HG03558 (cell line): Measurements from ENCODE around the gene SLC9A9.

Experiments
- ATAC-seq: cut with Tn5 transposase; IDR thresholded peaks from one replicate; pipeline ENCODE4 v1.9.1; 2021; ENCODE audit warnings: moderate number of reproducible peaks; ENCODE audit not compliant: unreplicated experiment; ENCODE audit errors: extremely low read depth

SLC9A9 gene

GRCh38 chr3:143351354-143351753, 496.9 kb downstream of the SLC9A9 start:
- no peak for ATAC-seq

GRCh38 chr3:143349455-143349854, 498.8 kb downstream of the SLC9A9 start:
- ATAC-seq, result no peak

GRCh38 chr3:143348486-143349327, 499.6 kb downstream of the SLC9A9 start:
- no peak for ATAC-seq

- no peak for ATAC-seq
These were observed 503.6 kb downstream of the SLC9A9 start for GRCh38 chr3:143344516-143345165.

GRCh38 chr3:143343944-143344343, 504.3 kb downstream of the SLC9A9 start:
- no peak for ATAC-seq

- ATAC-seq, result no peak
These were observed 505.2 kb downstream of the SLC9A9 start for GRCh38 chr3:143343031-143343430.

- no peak for ATAC-seq
These were observed 508.8 kb downstream of the SLC9A9 start for GRCh38 chr3:143339451-143339850.

GRCh38 chr3:143337387-143337786, 510.9 kb downstream of the SLC9A9 start:
- ATAC-seq, result no peak

GRCh38 chr3:143334231-143334630, 514.0 kb downstream of the SLC9A9 start:
- ATAC-seq, result no peak

- no peak for ATAC-seq
These were observed 514.9 kb downstream of the SLC9A9 start for GRCh38 chr3:143333367-143333766.

- no peak for ATAC-seq
These were observed 516.2 kb downstream of the SLC9A9 start for GRCh38 chr3:143332026-143332425.

- ATAC-seq, result no peak
These were observed 516.9 kb downstream of the SLC9A9 start for GRCh38 chr3:143331350-143331749.

- no peak for ATAC-seq
These were observed 517.9 kb downstream of the SLC9A9 start for GRCh38 chr3:143330296-143330868.

- no peak for ATAC-seq
These were observed 518.6 kb downstream of the SLC9A9 start for GRCh38 chr3:143329567-143330211.

GRCh38 chr3:143328451-143328850, 519.8 kb downstream of the SLC9A9 start:
- no peak for ATAC-seq

- ATAC-seq, result no peak
These were observed 521.1 kb downstream of the SLC9A9 start for GRCh38 chr3:143326983-143327778.

GRCh38 chr3:143321058-143321769, 527.1 kb downstream of the SLC9A9 start:
- no peak for ATAC-seq

GRCh38 chr3:143315766-143316165, 532.5 kb downstream of the SLC9A9 start:
- ATAC-seq, result no peak
